H1 (cell line): ENCODE data around the gene RFFL. TPM values are rescaled to one million over a fixed set of nuclear protein-coding genes. Genes with fewer than 3 reads are reported as not detected.

Experiments
- CTCF ChIA-PET: fragments of 300-600 bp; sonication (Branson Sonifier 250); formaldehyde crosslinking; loops from one replicate; lab custom pipeline; 2021; ENCODE audit not compliant: partially characterized antibody; lab: Charles Lee
- POLR2A ChIA-PET: fragments of 300-600 bp; sonication (Branson Sonifier 250); formaldehyde crosslinking; loops from one replicate; lab custom pipeline; 2021; ENCODE audit warnings: inconsistent platforms; ENCODE audit not compliant: partially characterized antibody; lab: Charles Lee
- DNase-seq, 2 experiments: peaks; one replicate each; pipeline versions ENCODE4 v3.0.0 to v3.0.0-alpha.2; 2010 to 2022; ENCODE audit warnings: low spot score in 2 of 2, low read depth in 1 of 2, mixed read lengths in 1 of 2
- FAIRE-seq: peaks from 2 replicates; lab custom pipeline; 2011; peaks lifted over from hg19 to GRCh38; lab: Jason Lieb, UNC
- H2AFZ ChIP-seq: 2 replicates; pipeline ENCODE4 v1.8.1; 2012; ENCODE audit warnings: low read length, inconsistent platforms
- H2AK5ac ChIP-seq: 2 replicates; pipeline ENCODE4 v1.6.1; 2013; ENCODE audit warnings: low read depth, low read length
- H2BK120ac ChIP-seq: replicated peaks from 2 replicates; pipeline ENCODE3; 2013; ENCODE audit warnings: low read depth, low read length, inconsistent platforms
- H2BK12ac ChIP-seq: 2 replicates; pipeline ENCODE4 v1.6.1; 2013; ENCODE audit warnings: low read depth, low read length
- H2BK15ac ChIP-seq: 2 replicates; pipeline ENCODE4 v1.6.1; 2013; ENCODE audit warnings: low read length
- H2BK20ac ChIP-seq: 2 replicates; pipeline ENCODE4 v1.6.1; 2013; ENCODE audit warnings: low read length
- H2BK5ac ChIP-seq: 2 replicates; pipeline ENCODE4 v1.6.1; 2013; ENCODE audit warnings: low read depth, low read length
- H3K14ac ChIP-seq: 2 replicates; pipeline ENCODE4 v1.6.1; 2013; ENCODE audit warnings: inconsistent platforms; ENCODE audit not compliant: insufficient read length
- H3K18ac ChIP-seq: 2 replicates; pipeline ENCODE4 v1.6.1; 2013; ENCODE audit warnings: low read length; ENCODE audit errors: extremely low read depth
- H3K23ac ChIP-seq: 2 replicates; pipeline ENCODE4 v1.6.1; 2013; ENCODE audit warnings: inconsistent platforms; ENCODE audit not compliant: insufficient read length
- H3K23me2 ChIP-seq: 2 replicates; pipeline ENCODE4 v1.6.1; 2013; ENCODE audit warnings: low read depth, low read length
- H3K27ac ChIP-seq: 2 replicates; pipeline ENCODE4 v1.6.1; 2011; ENCODE audit warnings: low read depth, low read length, inconsistent platforms
- H3K27me3 ChIP-seq, 4 experiments: replicated peaks in 1 of 4; 1 replicate in 1 of 4; 2 replicates in 3 of 4; pipeline versions ENCODE4 v1.6.1 to v1.8.1; 2011 to 2013; ENCODE audit warnings: low read length in 3 of 4, mild to moderate bottlenecking in 3 of 4, inconsistent platforms in 2 of 4, mixed read lengths in 2 of 4, moderate library complexity in 1 of 4; ENCODE audit not compliant: control insufficient read depth in 3 of 4, insufficient read depth in 3 of 4; ENCODE audit errors: extremely low read depth in 1 of 4
- H3K36me3 ChIP-seq, 4 experiments: 2 replicates each; pipeline versions ENCODE4 v1.6.1 to v1.8.1; 2011 to 2013; ENCODE audit warnings: mild to moderate bottlenecking in 4 of 4, low read length in 3 of 4, moderate library complexity in 2 of 4, control low read depth in 1 of 4, inconsistent platforms in 1 of 4; ENCODE audit not compliant: insufficient read depth in 4 of 4, control insufficient read depth in 2 of 4
- H3K4ac ChIP-seq: replicated peaks from 2 replicates; pipeline ENCODE3; 2013; ENCODE audit warnings: low read length, low read depth, mixed read lengths, inconsistent platforms; ENCODE audit not compliant: insufficient read length
- H3K4me1 ChIP-seq, 4 experiments: replicated peaks in 1 of 4; 1 replicate in 1 of 4; 2 replicates in 3 of 4; pipeline versions ENCODE4 v1.6.1 to v1.8.1; 2011 to 2013; ENCODE audit warnings: low read length in 3 of 4, inconsistent platforms in 2 of 4, mixed read lengths in 1 of 4; ENCODE audit not compliant: insufficient read depth in 4 of 4, control insufficient read depth in 3 of 4
- H3K4me2 ChIP-seq, 2 experiments: 2 replicates each; pipeline versions ENCODE4 v1.6.1 to v1.8.1; 2011 to 2013; ENCODE audit warnings: low read depth in 2 of 2, low read length in 2 of 2, control low read depth in 1 of 2, inconsistent platforms in 1 of 2, mild to moderate bottlenecking in 1 of 2; ENCODE audit not compliant: insufficient read depth in 1 of 2
- H3K4me3 ChIP-seq, 4 experiments: fragments of 200-600, 300-600 bp in 1 of 4; sonication (generic), shearing (Covaris generic), sonication (Bioruptor Twin) in 1 of 4; 2 replicates each; pipeline versions ENCODE4 v1.5.1 to v1.8.1; 2011 to 2016; ENCODE audit warnings: low read length in 4 of 4, low read depth in 3 of 4, control low read depth in 2 of 4, inconsistent platforms in 2 of 4, mild to moderate bottlenecking in 2 of 4, mixed read lengths in 1 of 4, moderate library complexity in 1 of 4; ENCODE audit not compliant: insufficient read depth in 2 of 4; ENCODE audit errors: extremely low read depth in 1 of 4
- H3K56ac ChIP-seq: replicated peaks from 2 replicates; pipeline ENCODE3; 2013; ENCODE audit warnings: low read depth, mild to moderate bottlenecking, mixed read lengths, low read length, inconsistent platforms; ENCODE audit not compliant: insufficient read length
- H3K79me1 ChIP-seq: 2 replicates; pipeline ENCODE4 v1.6.1; 2013; ENCODE audit warnings: low read depth, low read length, control low read depth
- H3K79me2 ChIP-seq, 2 experiments: 2 replicates each; pipeline versions ENCODE4 v1.6.1 to v1.8.1; 2012 to 2013; ENCODE audit warnings: low read length in 2 of 2, mild to moderate bottlenecking in 2 of 2, inconsistent platforms in 1 of 2; ENCODE audit not compliant: insufficient read depth in 2 of 2, control insufficient read depth in 1 of 2
- H3K9ac ChIP-seq, 4 experiments: replicated peaks in 1 of 4; 1 replicate in 1 of 4; 2 replicates in 3 of 4; pipeline versions ENCODE4 v1.6.1 to v1.8.1; 2011 to 2013; ENCODE audit warnings: low read depth in 3 of 4, low read length in 3 of 4, control low read depth in 2 of 4, mild to moderate bottlenecking in 2 of 4, moderate library complexity in 2 of 4, inconsistent platforms in 1 of 4; ENCODE audit errors: extremely low read depth in 1 of 4
- H3K9me3 ChIP-seq, 2 experiments: 2 replicates each; pipeline versions ENCODE4 v1.6.1 to v1.8.1; 2012 to 2013; ENCODE audit warnings: mild to moderate bottlenecking in 2 of 2, moderate library complexity in 2 of 2, control low read depth in 1 of 2, inconsistent platforms in 1 of 2, low read depth in 1 of 2, low read length in 1 of 2, mixed read lengths in 1 of 2; ENCODE audit not compliant: insufficient read depth in 2 of 2
- H4K20me1 ChIP-seq, 2 experiments: replicated peaks in 1 of 2; 2 replicates each; pipeline versions ENCODE3 to v1.8.1; 2011 to 2013; ENCODE audit warnings: inconsistent platforms in 2 of 2, low read length in 2 of 2, mild to moderate bottlenecking in 1 of 2; ENCODE audit not compliant: insufficient read depth in 2 of 2, control insufficient read depth in 1 of 2
- H4K5ac ChIP-seq: 2 replicates; pipeline ENCODE4 v1.6.1; 2013; ENCODE audit warnings: low read length, low read depth, mixed read lengths, inconsistent platforms; ENCODE audit not compliant: insufficient read length
- H4K8ac ChIP-seq: 2 replicates; pipeline ENCODE4 v1.8.0; 2013; ENCODE audit warnings: mild to moderate bottlenecking, moderate library complexity, low read length, inconsistent platforms; ENCODE audit not compliant: insufficient read depth; ENCODE audit errors: extremely low read depth
- H4K91ac ChIP-seq: replicated peaks from 2 replicates; pipeline ENCODE3; 2013; ENCODE audit warnings: low read length, mixed read lengths, inconsistent platforms; ENCODE audit not compliant: insufficient read length
- MAFK ChIP-seq: IDR thresholded peaks from 2 replicates; pipeline ENCODE4 v1.6.1; 2012; ENCODE audit warnings: low read depth, mild to moderate bottlenecking, improper control_type of control experiment, low read length
- POLR2AphosphoS5 ChIP-seq: IDR thresholded peaks from 2 replicates; pipeline ENCODE4 v1.6.1; 2011; ENCODE audit warnings: low read depth, low read length
- YY1 ChIP-seq: IDR thresholded peaks from 2 replicates; pipeline ENCODE4 v1.6.1; 2011; ENCODE audit warnings: low read depth, mild to moderate bottlenecking, low read length
- WGBS, 2 experiments: shearing (Covaris generic) in 1 of 2; methylation state at CpG; one replicate each; pipeline versions ENCODE4 v1.1.6 to v1.1.7; 2013 to 2015; ENCODE audit warnings: low lambda C conversion rate in 2 of 2, mixed read lengths in 2 of 2, inconsistent platforms in 1 of 2, low coverage in 1 of 2, missing lambda C conversion rate in 1 of 2; ENCODE audit not compliant: insufficient replicate concordance in 2 of 2, insufficient coverage in 1 of 2, insufficient read length in 1 of 2; ENCODE audit errors: extremely low coverage in 1 of 2, missing lambda C conversion rate in 1 of 2; 5-methylcytosine and 5-hydroxymethylcytosine counted together
- polyA plus RNA-seq, 7 experiments: library from polyadenylated mRNA; depleted of rRNA in 3 of 7; stranded (reverse) in 5 of 7; unstranded in 2 of 7; fragments of >200 nt in 5 of 7; fragments of 200-250 nt in 2 of 7; gene quantifications; 1 replicate in 5 of 7; 2 replicates in 1 of 7; 4 replicates in 1 of 7; pipeline versions ENCODE4 v1.2.1 to v1.2.3, GENCODE V29; 2011 to 2013; ENCODE audit warnings: missing spikeins in 2 of 7, mixed read lengths in 2 of 7
- total RNA-seq: library from RNA; stranded (reverse); fragmentation: NEBNext Ultra II Directional; extraction: Animal tissue kit (Norgen Biotek cat#: 25700); gene quantifications from 2 replicates; pipeline ENCODE4 v1.2.1, GENCODE V29; 2021

The RFFL gene
- total and polyA plus RNA-seq, 2 of the 8 experiments (the other 6 are each of a cell fraction or from before 2014, with no cell fraction given) = 14.0 to 24.5 TPM

DNA sequence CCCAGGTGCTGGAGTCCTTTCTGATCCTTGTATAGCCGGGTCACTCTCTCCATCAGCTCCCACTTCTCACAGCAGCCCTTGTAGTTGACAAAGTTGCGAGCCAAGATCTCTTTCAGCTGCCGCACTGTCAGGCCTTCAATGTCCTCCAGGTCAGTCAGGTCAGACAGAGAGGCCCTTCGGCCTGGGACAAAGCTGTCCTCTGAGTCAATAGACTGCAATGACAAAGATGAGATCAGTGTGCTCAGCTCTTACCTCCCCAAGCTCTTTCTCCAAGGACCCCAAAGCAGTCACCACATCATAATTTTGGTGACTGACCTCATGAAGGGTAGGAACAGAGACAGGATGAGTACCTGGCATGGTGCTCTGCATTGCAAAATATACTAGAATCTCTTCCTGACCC lies 47.1 kb downstream of the RFFL start:
- no peak overlapping the region for H2BK120ac ChIP-seq
- TF ChIP-seq MAFK = no peak
- TF ChIP-seq YY1 = no peak
- no peak for TF ChIP-seq POLR2AphosphoS5
- H3K23ac ChIP-seq = no peak overlapping the region
- H3K18ac ChIP-seq = no peak overlapping the region
- H3K79me1 ChIP-seq = no peaks in the 10 kb centered on the region
- H4K91ac ChIP-seq = no peak overlapping the region
- H2BK20ac ChIP-seq = no peak overlapping the region
- FAIRE-seq = no peak
- H3K23me2 ChIP-seq = no peaks in the 10 kb centered on the region
- no peaks in the 10 kb centered on the region for H3K79me2 ChIP-seq
- H2BK5ac ChIP-seq = no peak overlapping the region
- no peak overlapping the region for H3K56ac ChIP-seq
- POLR2A ChIA-PET = interaction anchor here (0.7 to 3.3 kb wide), 7 partner anchors 9 to 103 kb away, joined by 3 to 16 read pairs (median 3); partner anchors contain the start of gene RAD51D
- no peak overlapping the region for H4K5ac ChIP-seq
- H3K27me3 ChIP-seq = no peaks in the 10 kb centered on the region
- H3K9ac ChIP-seq = no peak overlapping the region
- peaks cover 0 to 1% of the 10 kb centered on the region in 2 experiments for H4K20me1 ChIP-seq
- no peak overlapping the region for H3K14ac ChIP-seq
- peaks cover 0 to 6% (median 2%) of the 10 kb centered on the region in 4 experiments; a peak in 3 of 7 replicates for H3K4me1 ChIP-seq
- no peak overlapping the region for H2BK15ac ChIP-seq
- H2BK12ac ChIP-seq = no peak overlapping the region
- DNase-seq = no peak
- H3K9me3 ChIP-seq = no peaks in the 10 kb centered on the region
- H3K4me3 ChIP-seq = no peak overlapping the region
- 84% methylated on average over 4 of the region's 4 CpGs; no CpG with 5 or more reads in 1 of the 2 experiments for WGBS, 2 experiments
- no peak overlapping the region for H2AK5ac ChIP-seq
- no peak overlapping the region for H3K4me2 ChIP-seq
- H2AFZ ChIP-seq = no peak overlapping the region
- no peak overlapping the region for H4K8ac ChIP-seq
- CTCF ChIA-PET = interaction anchor here (1.2 kb wide), 1 partner anchor 73 kb away, joined by 5 read pairs; no protein-coding TSS in a partner anchor
- no peak overlapping the region for H3K4ac ChIP-seq
- peaks cover 0 to 10% (median 1%) of the 10 kb centered on the region in 4 experiments; a peak in 3 of 8 replicates for H3K36me3 ChIP-seq
- no peak overlapping the region for H3K27ac ChIP-seq
